Left lung (tissue), 10 donors: ENCODE results near the gene RNF141. TPM values are rescaled to one million over a fixed set of nuclear protein-coding genes. Genes with fewer than 3 reads are reported as not detected.

Source experiments
- ATAC-seq: fragments of 200-7000 bp; cut with Tn5 transposase; one replicate; pipeline ENCODE4 v1.9.1; 2020; ENCODE audit warnings: moderate library complexity
- DNase-seq, 4 donors: peaks; one replicate each; pipeline ENCODE4 v3.0.0-alpha.2; 2013 to 2020
- H3K27ac ChIP-seq, 2 donors: fragments of 200-600 bp; sonication (generic) in 1 of 2; one replicate each; pipeline versions ENCODE4 v1.5.0 to v1.8.0; 2020 to 2021
- H3K27me3 ChIP-seq, 2 donors: fragments of 200-600 bp; sonication (generic) in 1 of 2; one replicate each; pipeline versions ENCODE4 v1.5.0 to v1.8.0; 2020 to 2021
- H3K36me3 ChIP-seq, 2 donors: fragments of 200-600 bp; sonication (generic) in 1 of 2; one replicate each; pipeline versions ENCODE4 v1.5.0 to v1.8.0; 2020 to 2021
- H3K4me1 ChIP-seq, 2 donors: fragments of 200-600 bp; one replicate each; pipeline ENCODE4 v1.8.0; 2021
- H3K4me3 ChIP-seq, 2 donors: fragments of 200-600 bp; sonication (generic) in 1 of 2; one replicate each; pipeline versions ENCODE4 v1.5.0 to v1.8.0; 2020 to 2021; ENCODE audit warnings: mild to moderate bottlenecking in 1 of 2
- H3K9me3 ChIP-seq, 2 donors: fragments of 200-600 bp; sonication (generic) in 1 of 2; one replicate each; pipeline versions ENCODE4 v1.5.0 to v1.8.0; 2020 to 2021
- CTCF ChIP-seq, 2 donors: fragments of 200-600 bp; sonication (generic) in 1 of 2; IDR thresholded peaks; one replicate each; pipeline versions ENCODE4 v1.5.0 to v1.8.0; 2021; ENCODE audit warnings: antibody characterized with exemption in 2 of 2
- intact Hi-C, 2 donors: fragments of 100-400 bp; cut with DNase I; formaldehyde crosslinking; loops; one replicate each; pipeline versions ENCODE4 v1.11.2 to v1.14.2; 2022
- polyA plus RNA-seq, 6 donors: library from polyadenylated mRNA; unstranded; fragments of 120-200 nt; gene quantifications; one replicate each; pipeline ENCODE4 v1.2.1, GENCODE V29; 2013; ENCODE audit not compliant: insufficient read length in 6 of 6
- total RNA-seq, 2 donors: library from RNA; stranded (reverse); fragmentation: NEBNext Ultra II Directional; extraction: Animal tissue kit (Norgen Biotek cat#: 25700); gene quantifications; one replicate each; pipeline ENCODE4 v1.2.1, GENCODE V29; 2021
- donor health status: DM: no; HTN: yes; CAD: no.
- donor health status: DM: no; HTN: no; CAD: no.

RNF141 gene
- total and polyA plus RNA-seq, 8 donors: 30.4 to 74.7 (median 34.6) TPM

- H3K9me3 ChIP-seq: peaks cover 0 to 5% of the 10 kb centered on the region in 2 donors
- no peak overlapping the region for H3K4me3 ChIP-seq
- H3K4me1 ChIP-seq: no peaks in the 10 kb centered on the region
- no peaks in the 10 kb centered on the region for H3K27me3 ChIP-seq
- no peak for TF ChIP-seq CTCF (IDR thresholded peaks at IDR 0.05)
- ATAC-seq (no peak), DNase-seq (no peak)
- intact Hi-C loops: no loop called here
- no peaks in the 10 kb centered on the region for H3K36me3 ChIP-seq
- H3K27ac ChIP-seq: no peak overlapping the region
These were observed 10.9 kb upstream of the RNF141 start for GRCh38 chr11:10551845-10552352.

GRCh38 chr11:10551290-10551592 lies 10.3 kb upstream of the RNF141 start:
- DNase-seq (no peak), ATAC-seq (no peak)
- intact Hi-C loops: no loop called here
- H3K4me1 ChIP-seq: no peaks in the 10 kb centered on the region
- H3K27ac ChIP-seq: no peak overlapping the region
- H3K36me3 ChIP-seq: no peaks in the 10 kb centered on the region
- TF ChIP-seq CTCF (IDR thresholded peaks at IDR 0.05): no peak
- no peaks in the 10 kb centered on the region for H3K27me3 ChIP-seq
- H3K4me3 ChIP-seq: no peak overlapping the region
- peaks cover 0 to 5% of the 10 kb centered on the region in 2 donors for H3K9me3 ChIP-seq

DNA sequence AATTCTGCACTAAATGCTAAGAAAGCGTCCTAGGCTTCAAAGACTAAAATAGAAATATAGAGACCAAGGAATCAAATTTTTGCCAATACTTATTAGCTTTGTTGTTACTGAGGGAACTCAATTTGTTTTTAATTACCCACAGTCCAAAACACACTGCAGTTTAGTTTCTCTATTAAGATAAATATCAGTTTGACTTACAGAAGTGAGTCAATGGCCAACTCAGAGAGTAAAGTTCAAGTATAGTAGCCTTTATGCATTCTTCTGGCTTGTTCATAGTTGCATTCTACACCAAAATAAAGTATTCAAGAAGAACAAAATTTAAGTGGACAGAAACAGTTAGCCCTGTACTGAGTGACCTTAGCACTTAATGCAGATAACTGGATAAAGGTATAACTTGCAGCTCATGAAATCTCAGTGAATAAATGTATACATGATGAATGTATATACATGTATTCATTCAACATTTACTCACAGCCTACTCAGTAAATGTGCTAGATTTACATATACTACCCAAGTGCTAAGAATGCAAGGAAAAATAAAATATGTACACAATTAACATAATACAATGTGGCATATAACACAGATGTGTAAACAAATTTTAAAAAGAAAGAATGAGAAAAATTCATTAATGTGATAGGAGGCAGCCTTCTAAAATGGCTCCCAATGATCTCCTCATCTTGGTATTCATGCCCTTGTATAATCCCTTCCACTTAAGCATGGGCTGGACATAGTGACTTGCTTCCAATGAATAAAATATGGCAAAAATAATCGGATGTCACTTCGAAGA lies 9.7 kb upstream of the RNF141 start:
- H3K27me3 ChIP-seq: no peaks in the 10 kb centered on the region
- intact Hi-C loops: no loop called here

GRCh38 chr11:10544491-10545465 lies 3.8 kb upstream of the RNF141 start:
- no peak overlapping the region for H3K4me3 ChIP-seq
- H3K9me3 ChIP-seq: no peaks in the 10 kb centered on the region
- ATAC-seq (no peak), DNase-seq (peak in 1 of 4 donors; percentile 49)
- no peaks in the 10 kb centered on the region for H3K27me3 ChIP-seq
- no peaks in the 10 kb centered on the region for H3K36me3 ChIP-seq
- H3K27ac ChIP-seq: peak overlapping the region in 1 of 2 donors; percentile 13
- no peak for TF ChIP-seq CTCF (IDR thresholded peaks at IDR 0.05)
- H3K4me1 ChIP-seq: peaks cover 0 to 15% of the 10 kb centered on the region in 2 donors
- intact Hi-C loops: no loop called here

More for the DNA sequence above, 9.7 kb upstream of the RNF141 start:
- no peak overlapping the region for H3K4me3 ChIP-seq
- H3K27ac ChIP-seq: no peak overlapping the region
- peaks cover 0 to 5% of the 10 kb centered on the region in 2 donors for H3K9me3 ChIP-seq
- no peak for TF ChIP-seq CTCF (IDR thresholded peaks at IDR 0.05)
- no peaks in the 10 kb centered on the region for H3K4me1 ChIP-seq
- no peaks in the 10 kb centered on the region for H3K36me3 ChIP-seq
- ATAC-seq (no peak), DNase-seq (no peak)

GRCh38 chr11:10543782-10544181 lies 2.8 kb upstream of the RNF141 start:
- Histone ChIP-seq H3K4me3 (no peak overlapping the region), H3K27ac (no peak overlapping the region), H3K9me3 (no peaks in the 10 kb centered on the region), H3K27me3 (no peaks in the 10 kb centered on the region), H3K36me3 (no peaks in the 10 kb centered on the region), H3K4me1 (peaks cover 0 to 25% of the 10 kb centered on the region in 2 donors)
- no peak for TF ChIP-seq CTCF (IDR thresholded peaks at IDR 0.05)
- intact Hi-C loops: no loop called here
- ATAC-seq: no peak
- peak in 1 of 4 donors; percentile 71 for DNase-seq
